DOHH2 (cell line): ENCODE results near the gene GATD1.

ENCODE experiments used
- EZH2phosphoT487 ChIP-seq: fragments of 200-600 bp; sonication (generic); IDR thresholded peaks from 2 replicates; pipeline ENCODE4 v1.6.1; 2017; ENCODE audit warnings: borderline replicate concordance, mild to moderate bottlenecking, antibody characterized with exemption, low read length, moderate library complexity, mixed read lengths
- TF ChIP-seq, protein P1 (sequence below): fragments of 200-600 bp; sonication (generic); IDR thresholded peaks from one replicate; pipeline ENCODE4 v1.5.1; 2014; ENCODE audit warnings: antibody characterized with exemption, mild to moderate bottlenecking, low read depth, low read length; ENCODE audit not compliant: poor library complexity, severe bottlenecking

DNA sequence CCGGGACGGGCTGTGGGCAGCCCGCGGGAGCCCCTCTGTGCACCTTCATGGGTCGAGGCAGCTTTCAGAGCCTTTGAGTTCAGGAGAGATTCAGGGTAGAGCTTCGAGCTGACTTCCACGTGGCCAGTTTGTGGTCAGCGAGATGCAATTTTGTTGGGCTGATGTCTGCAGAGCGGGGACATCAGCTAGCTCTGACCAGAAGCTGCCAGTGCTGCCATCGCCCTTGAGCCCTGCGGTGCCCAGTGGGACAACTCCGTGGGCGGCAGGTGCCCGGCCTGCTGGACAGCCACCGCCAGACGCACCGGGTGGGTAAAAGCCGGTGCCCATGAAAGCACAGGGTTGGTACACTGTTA lies 29.3 kb downstream of the GATD1 start:
- TF ChIP-seq, protein P1, sequence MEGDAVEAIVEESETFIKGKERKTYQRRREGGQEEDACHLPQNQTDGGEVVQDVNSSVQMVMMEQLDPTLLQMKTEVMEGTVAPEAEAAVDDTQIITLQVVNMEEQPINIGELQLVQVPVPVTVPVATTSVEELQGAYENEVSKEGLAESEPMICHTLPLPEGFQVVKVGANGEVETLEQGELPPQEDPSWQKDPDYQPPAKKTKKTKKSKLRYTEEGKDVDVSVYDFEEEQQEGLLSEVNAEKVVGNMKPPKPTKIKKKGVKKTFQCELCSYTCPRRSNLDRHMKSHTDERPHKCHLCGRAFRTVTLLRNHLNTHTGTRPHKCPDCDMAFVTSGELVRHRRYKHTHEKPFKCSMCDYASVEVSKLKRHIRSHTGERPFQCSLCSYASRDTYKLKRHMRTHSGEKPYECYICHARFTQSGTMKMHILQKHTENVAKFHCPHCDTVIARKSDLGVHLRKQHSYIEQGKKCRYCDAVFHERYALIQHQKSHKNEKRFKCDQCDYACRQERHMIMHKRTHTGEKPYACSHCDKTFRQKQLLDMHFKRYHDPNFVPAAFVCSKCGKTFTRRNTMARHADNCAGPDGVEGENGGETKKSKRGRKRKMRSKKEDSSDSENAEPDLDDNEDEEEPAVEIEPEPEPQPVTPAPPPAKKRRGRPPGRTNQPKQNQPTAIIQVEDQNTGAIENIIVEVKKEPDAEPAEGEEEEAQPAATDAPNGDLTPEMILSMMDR: no peak
- TF ChIP-seq EZH2phosphoT487: no peak
